GM12892 (cell line): ENCODE measurements around the gene CHST13.

Experiments
- POLR2A ChIP-seq: IDR thresholded peaks from 2 replicates; pipeline ENCODE4 v1.6.1; 2011; ENCODE audit warnings: low read depth, low read length, control low read depth
- POLR2AphosphoS5 ChIP-seq: IDR thresholded peaks from 2 replicates; pipeline ENCODE4 v1.6.1; 2011; ENCODE audit warnings: low read depth, low read length, control low read depth

DNA sequence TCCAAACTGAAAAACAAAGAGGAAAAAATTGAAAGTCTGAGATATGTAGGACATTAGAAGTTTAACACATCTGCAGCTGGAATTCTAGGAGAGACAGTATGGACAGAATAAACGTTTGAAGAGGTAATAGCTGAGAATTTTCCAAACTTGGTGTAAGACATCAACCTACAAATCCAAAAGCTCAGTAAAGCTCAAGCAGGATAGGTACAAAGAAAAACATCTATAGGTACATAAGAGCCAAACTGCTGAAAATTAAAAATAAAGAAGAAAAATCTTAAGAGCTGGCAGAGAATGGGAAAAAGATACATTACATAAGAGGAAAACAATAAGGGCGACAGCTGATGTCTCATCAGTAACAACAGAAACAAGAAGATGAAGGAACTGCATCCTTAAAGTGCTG lies 57.6 kb downstream of the CHST13 start:
- TF ChIP-seq POLR2A (no peak), POLR2AphosphoS5 (no peak)
